GM18861 (cell line): Measurements from ENCODE around the gene SYTL1.

ENCODE experiments used
- ATAC-seq: cut with Tn5 transposase; IDR thresholded peaks from one replicate; pipeline ENCODE4 v1.9.1; 2021; ENCODE audit not compliant: unreplicated experiment

Gene SYTL1

DNA sequence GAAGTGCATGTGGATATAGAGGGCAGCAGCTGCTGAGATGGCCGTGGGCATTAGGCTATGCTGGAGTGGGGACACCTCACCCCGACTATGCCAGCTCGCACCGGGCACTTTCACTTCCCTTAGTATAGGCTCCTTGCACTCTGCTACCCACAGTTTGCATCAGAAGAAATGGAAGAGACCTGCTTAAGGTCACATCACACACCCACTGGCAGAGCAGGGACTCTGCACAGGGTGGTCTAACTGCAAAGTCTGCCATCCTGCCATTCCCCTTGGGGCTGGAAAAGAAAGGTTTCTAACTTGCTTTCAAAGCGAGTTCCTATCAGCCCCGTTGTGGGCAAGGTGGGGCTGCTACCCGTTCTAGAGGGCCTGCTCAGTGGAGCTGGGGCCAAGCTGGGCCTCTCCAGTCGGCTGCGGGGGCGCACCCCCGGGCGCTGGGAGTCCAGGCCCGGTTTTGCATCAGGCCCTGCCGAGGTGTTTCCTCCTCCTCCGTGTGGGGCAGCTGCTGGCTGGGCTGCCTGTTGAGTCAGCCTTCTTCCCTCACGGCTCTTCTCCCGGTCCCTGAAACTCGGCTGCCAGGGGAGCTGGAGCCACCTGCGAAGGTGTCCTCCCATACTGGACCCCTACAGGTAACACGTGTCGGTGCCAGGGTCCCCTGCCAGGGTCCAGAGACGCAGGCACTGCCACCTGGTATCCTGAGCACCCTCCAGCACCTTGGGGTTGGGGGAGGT is at the start of gene SYTL1:
Gene SYTL1, plus strand, starts transcription at position 498 of the 728 bp plus-strand sequence. CDS start 3,313 bp downstream, outside the sequence.
- no peak for ATAC-seq

GRCh38 chr1:27292106-27292505 is 49.7 kb upstream of the SYTL1 start:
- no peak for ATAC-seq

GRCh38 chr1:27293915-27294314 is 47.9 kb upstream of the SYTL1 start:
- no peak for ATAC-seq

DNA sequence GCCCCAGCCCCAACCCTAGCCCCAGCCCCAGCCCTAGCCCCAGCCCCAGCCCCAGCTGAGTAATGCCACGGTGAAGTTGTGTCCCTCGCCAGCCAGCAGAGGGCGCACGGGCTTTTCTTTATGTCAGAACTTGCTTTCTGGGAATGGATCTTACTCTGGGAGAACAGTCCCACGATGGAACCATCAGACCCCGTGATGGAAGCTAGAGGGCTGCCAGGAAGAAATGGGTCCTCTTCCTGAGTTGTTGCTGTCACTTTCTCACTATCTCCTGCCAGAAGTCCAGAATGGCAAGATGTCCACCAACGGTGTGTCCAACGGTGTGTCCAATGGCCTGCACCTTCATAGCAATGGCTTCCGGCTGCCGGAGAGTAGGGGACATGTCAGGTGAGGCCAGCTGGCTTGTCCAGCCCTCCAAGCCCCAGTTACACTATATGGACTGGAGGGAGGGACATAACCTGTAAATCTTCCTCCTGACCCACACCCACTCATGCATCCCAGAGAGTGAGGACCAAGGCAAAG is 45.0 kb upstream of the SYTL1 start:
- no peak for ATAC-seq

DNA sequence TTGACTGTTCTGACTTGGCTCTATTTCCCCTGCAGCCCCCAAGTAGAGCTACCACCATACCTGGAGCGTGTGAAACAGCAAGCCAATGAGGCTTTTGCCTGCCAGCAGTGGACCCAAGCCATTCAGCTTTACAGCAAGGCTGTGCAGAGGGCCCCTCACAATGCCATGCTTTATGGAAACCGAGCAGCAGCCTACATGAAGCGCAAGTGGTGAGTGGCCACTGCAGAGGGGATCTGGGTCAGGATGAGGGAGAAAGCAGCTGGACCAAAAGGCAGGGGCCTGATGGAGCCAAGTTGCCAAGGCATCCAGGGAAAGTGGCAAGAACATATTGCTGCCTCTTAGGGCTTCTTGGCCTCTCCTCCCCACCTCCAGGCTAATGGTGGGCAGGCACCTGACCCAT is 43.9 kb upstream of the SYTL1 start:
- no peak for ATAC-seq

DNA sequence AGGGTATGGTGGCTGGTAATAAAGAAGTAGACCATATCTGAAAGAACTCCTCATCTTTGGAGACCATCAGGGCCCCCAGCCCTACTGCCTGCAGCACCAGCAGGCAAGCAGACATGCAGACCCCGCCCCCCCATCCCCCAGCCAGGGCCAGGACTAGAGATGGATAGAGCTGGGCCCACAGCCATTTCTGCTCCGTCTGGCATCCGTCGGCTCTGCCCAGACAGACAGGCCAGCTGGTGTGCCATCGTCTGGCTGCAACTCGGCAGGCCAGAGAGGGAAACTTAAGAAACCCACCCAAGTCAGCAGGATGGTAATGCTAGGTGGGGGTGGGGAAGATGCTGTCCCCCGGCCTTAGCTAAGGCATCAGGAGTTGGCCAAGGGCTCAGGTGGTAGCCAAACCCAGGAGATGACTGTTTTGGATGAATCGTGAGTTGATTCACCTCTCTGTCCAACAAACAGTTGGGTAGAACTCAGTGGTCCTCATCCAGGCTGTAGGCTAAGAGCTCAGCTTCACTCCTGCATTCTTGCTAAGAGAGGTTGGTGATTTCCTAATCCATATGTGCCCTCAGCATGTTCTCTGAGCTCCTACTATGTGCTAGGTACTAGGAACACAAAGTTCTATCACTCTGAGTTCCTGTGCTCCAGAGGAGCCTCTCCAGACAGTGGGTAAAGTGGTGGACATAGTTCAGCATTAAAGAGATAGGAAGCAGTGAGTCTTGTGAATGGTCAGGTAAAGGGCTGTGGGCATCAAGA is 43.0 kb upstream of the SYTL1 start:
- no peak for ATAC-seq

DNA sequence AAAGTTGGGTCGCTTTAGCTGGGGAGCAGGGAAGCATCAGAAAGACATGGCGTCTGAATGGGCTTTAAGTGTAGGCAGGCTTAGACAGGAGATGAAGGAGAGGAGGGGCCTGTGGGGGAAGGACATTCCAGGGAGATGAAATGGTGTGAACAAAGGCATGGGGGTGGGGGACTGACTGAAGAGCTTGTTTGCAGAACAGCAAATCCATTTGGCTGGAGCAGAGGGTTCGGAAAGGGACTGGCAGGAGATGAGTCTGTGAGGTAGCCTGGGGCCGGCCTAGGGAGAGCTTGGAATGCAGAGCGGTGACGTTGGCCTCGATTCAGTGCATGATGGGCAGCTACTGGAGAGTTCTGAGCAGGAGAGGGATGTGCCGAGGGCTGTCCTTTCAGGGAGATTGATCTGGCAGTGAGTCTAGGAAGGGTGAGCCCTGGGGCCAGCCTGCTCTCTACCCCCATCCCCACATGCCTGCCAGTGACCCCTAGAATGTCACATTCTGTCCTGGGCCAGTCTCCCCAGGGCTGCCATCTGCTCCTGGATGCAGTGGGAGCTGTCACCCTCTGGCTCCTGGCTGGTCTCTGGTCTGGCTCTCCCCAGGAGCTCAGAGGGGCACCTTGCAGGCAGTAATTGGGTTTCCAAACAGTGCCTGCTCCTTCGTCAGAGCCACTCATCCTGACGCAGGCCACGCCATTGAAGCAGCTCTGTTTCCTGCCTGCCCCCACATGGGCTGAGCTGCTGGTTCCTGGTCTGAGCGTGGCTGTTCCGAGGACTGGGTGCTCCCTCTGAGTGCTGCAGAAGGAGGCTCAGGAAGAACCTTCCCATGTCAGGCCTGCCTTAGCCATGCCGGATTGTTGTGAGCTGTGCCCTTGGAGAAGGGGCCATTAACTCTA is 42.2 kb upstream of the SYTL1 start:
- no peak for ATAC-seq

DNA sequence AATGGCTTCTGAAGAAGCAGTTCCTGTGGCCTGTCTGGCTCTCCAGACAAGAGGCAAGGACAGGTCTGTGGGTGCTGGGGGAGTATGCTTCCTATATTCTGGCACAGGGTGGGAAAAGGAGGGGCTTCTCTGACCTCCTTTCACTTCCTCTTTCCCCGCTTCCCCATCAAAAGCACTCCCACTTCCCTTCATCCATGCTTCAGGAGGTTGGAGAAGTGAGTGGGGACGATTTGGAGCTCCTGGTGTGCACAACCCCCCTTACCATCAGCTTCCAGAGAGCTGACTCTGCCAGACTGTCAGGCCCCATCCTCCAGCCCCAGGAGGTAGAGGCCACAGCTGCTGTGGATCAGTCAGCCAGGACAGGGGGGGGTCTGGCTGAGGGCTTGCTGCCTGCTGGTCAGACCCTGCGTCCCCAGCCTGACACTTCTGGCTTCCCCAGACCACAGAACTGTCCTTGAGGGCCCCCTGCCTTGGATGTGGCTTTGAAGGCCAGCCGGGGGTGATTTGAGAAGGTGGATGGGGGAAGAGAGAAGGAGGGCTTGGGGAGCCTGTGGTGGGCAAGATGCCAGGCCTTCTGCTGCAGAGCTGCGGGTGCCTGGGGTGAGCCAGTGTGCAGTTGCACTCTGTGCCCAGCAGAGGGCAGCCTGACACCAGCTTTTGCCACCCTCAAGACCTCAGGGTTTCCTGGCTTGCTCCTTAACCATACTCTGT is 41.3 kb upstream of the SYTL1 start:
- no peak for ATAC-seq

DNA sequence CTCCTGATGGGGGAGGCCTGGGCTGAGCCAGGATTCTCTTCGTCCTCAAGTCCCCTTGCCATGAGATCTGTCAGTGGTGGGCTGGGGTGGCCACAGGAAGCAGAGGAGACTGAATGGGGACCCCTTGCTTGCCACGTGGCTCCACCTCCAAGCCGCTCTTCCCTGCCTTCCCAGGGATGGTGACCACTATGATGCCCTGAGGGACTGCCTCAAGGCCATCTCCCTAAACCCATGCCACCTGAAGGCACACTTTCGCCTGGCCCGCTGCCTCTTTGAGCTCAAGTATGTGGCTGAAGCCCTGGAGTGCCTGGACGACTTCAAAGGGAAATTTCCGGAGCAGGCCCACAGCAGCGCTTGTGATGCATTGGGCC is 40.8 kb upstream of the SYTL1 start:
- ATAC-seq, result no peak

- ATAC-seq, result no peak
Observed at GRCh38 chr1:27301582-27302199, 40.1 kb upstream of the SYTL1 start.

GRCh38 chr1:27302612-27303011 is 39.2 kb upstream of the SYTL1 start:
- ATAC-seq, result no peak

- no peak for ATAC-seq
Observed at GRCh38 chr1:27303509-27303908, 38.3 kb upstream of the SYTL1 start.

- ATAC-seq, result no peak
Observed at GRCh38 chr1:27306071-27306470, 35.8 kb upstream of the SYTL1 start.

DNA sequence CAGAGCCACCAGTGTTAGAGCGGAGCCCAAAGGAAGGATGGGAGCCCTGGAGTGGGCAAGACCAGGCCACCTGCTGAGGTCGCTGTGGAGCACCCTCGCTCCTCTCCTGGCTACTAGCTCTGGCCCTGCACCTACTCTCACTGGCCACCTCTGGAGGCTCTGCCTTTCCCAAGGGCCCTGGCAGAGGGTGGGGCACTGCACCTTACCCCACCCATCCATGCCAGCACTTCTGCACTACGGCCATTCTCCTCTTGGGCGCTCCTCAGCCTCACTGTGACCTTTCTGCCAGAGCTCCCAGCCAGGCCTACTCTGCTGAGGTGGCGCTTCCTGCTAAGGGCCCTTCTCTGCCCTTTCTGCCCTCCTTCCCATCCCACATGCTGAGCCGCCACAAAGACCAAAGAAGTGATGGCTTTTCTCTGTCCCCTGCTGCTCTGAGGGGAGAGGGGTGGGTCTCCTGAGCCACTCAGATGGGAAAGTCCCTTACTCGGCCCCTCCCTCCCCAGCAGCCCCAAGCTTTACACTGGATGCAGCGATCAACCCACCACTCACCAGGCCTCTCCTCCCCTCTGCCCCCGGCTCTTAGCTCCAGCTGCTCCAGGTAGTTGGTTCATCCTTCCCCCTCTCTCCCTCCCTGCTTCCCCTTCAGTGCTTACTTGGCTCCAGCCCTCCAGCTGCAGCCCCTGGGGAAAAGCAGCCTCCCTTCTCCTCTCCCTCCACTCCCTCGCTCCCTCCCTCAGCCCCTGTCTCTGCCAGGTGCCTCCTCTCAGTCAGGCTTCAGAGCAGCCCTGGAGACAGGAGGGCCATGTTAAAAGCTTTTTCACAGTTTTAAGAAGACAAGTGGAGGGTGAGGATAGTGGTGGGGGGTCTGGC is 34.7 kb upstream of the SYTL1 start:
- no peak for ATAC-seq

DNA sequence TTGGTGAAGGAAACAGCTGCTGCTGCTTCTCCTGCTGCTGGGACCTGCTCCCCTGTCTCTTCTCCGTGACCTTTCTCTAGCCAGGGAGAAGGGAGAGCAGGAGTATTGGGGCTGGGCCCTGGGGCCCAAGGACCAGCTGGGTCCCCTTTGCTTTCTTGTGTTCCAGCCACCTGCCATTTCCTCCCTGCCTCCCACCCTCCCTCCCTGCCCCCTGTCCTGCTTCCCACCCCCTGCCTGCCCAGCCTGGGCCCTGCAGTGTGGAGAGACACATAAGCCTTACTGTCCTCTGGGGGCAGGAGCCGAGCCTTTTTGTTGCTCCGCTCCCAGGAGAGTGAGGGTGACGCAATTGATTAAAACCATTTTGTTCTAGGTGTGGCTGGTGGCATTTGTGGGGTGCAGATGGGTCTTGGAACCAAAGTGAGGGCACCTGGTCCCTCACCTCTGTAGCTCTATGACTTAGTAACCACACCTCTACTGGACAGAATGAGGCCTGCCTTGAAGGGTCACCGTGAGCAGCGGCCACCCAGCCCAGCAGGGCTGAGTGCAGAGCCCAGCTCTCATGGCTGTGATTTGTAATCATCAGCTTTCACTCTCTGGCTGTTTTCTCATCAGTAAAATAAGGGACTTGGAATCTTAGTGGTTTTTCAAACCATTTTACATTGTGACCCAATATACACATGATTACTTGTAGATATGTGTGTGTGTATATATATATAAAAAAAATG is 33.8 kb upstream of the SYTL1 start:
- ATAC-seq, result no peak

GRCh38 chr1:27314169-27314568 is 27.7 kb upstream of the SYTL1 start:
- ATAC-seq, result no peak

DNA sequence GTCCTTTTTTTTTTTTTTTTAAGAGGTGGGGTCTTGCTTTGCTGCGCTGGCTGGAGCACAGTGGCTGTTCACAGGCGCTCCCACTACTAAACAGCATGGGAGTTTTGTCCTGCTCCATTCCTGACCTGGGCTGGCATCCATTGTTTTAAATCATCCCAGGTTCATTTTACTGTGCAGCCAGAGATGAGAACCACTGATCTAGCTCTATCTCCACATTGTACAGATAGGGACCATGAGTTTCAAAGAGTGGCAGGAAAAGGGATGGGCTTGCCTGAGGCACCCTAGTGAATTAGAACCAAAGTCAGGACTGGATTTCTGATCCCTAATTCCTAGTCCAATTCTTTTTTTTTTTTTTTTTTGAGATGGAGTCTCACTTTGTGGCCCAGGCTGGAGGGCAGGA is 27.1 kb upstream of the SYTL1 start:
- ATAC-seq, result no peak

DNA sequence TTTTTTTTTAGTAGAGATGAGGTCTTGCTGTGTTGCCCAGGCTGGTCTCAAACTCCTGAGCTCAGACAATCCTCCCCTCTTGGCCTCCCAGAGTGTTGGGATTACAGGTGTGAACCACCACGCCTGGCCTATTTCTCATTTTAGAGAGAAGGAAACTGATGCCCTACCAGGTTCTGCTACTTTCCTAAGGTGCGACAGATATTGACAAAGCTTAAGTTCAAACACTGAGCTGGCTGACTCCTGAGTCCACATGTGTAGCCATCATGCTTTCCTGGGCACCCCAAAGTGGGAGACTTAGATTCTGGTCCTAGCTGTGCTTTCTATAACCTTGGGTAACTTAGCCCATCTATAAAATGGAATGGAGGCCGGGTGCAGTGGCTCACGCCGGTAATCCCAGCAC is 25.0 kb upstream of the SYTL1 start:
- ATAC-seq, result no peak

GRCh38 chr1:27318136-27318535 is 23.7 kb upstream of the SYTL1 start:
- no peak for ATAC-seq
